Heart left ventricle (tissue), 16 donors: Measurements from ENCODE around the gene GPX3. TPM values are rescaled to one million over a fixed set of nuclear protein-coding genes. Genes with fewer than 3 reads are reported as not detected.

Source experiments
- ATAC-seq, 4 donors: fragments of 200-7000 bp; cut with Tn5 transposase; one replicate each; pipeline ENCODE4 v1.9.1; 2020 to 2022; ENCODE audit warnings: moderate library complexity in 4 of 4, mild to moderate bottlenecking in 3 of 4, moderate number of reproducible peaks in 1 of 4
- DNase-seq, 5 donors: peaks; one replicate each; pipeline ENCODE4 v3.0.0-alpha.2; 2020
- H3K27ac ChIP-seq, 12 donors: fragments of 200-600 bp; sonication (generic) in 4 of 12; one replicate each; pipeline versions ENCODE4 v1.5.0 to v1.8.0; 2016 to 2022; ENCODE audit warnings: mild to moderate bottlenecking in 2 of 12
- H3K27me3 ChIP-seq, 9 donors: fragments of 200-600 bp; sonication (generic) in 2 of 9; one replicate each; pipeline versions ENCODE4 v1.5.1 to v1.8.0; 2016 to 2022; ENCODE audit warnings: mild to moderate bottlenecking in 3 of 9
- H3K36me3 ChIP-seq, 9 donors: fragments of 200-600 bp; sonication (generic) in 2 of 9; one replicate each; pipeline versions ENCODE4 v1.5.0 to v1.8.0; 2018 to 2022; ENCODE audit warnings: mild to moderate bottlenecking in 2 of 9
- H3K4me1 ChIP-seq, 12 donors: fragments of 200-600 bp; sonication (generic) in 4 of 12; one replicate each; pipeline versions ENCODE4 v1.5.0 to v1.8.0; 2016 to 2022; ENCODE audit warnings: mild to moderate bottlenecking in 3 of 12
- H3K4me3 ChIP-seq, 12 donors: fragments of 200-600 bp; sonication (generic) in 4 of 12; one replicate each; pipeline versions ENCODE4 v1.5.0 to v1.8.0; 2017 to 2022; ENCODE audit warnings: mild to moderate bottlenecking in 9 of 12, moderate library complexity in 4 of 12
- H3K9me3 ChIP-seq, 12 donors: fragments of 200-600 bp; sonication (generic) in 4 of 12; one replicate each; pipeline versions ENCODE4 v1.5.0 to v1.8.0; 2016 to 2022; ENCODE audit warnings: mild to moderate bottlenecking in 1 of 12
- POLR2A ChIP-seq, 2 donors: fragments of 450-650 bp; IDR thresholded peaks; one replicate each; pipeline ENCODE4 v1.6.1; 2017; ENCODE audit warnings: antibody characterized with exemption in 2 of 2, mild to moderate bottlenecking in 2 of 2, moderate library complexity in 2 of 2
- WGBS, 4 donors: extraction: QIAGEN DNeasy Blood & Tissue Kit in 2 of 4; methylation state at CpG; one replicate each; pipeline versions ENCODE4 v1.1.5 to v1.1.7; 2013 to 2018; 5-methylcytosine and 5-hydroxymethylcytosine counted together
- intact Hi-C, 10 donors: fragments of 100-400 bp; cut with DNase I; formaldehyde crosslinking; loops; one replicate each; pipeline versions ENCODE4 v1.11.1 to v1.14.2; 2022
- polyA plus RNA-seq, 2 donors: library from polyadenylated mRNA; stranded (reverse); fragments of 200-250 nt; gene quantifications; one replicate each; pipeline ENCODE4 v1.2.3, GENCODE V29; 2013
- total RNA-seq, 9 donors: library from RNA; depleted of rRNA in 2 of 9; stranded (reverse); fragments of >200 nt in 2 of 9; fragmentation: NEBNext Ultra II Directional in 3 of 9; extraction: Animal tissue kit (Norgen Biotek cat#: 25700) in 3 of 9; gene quantifications; one replicate each; pipeline versions ENCODE4 v1.1.0 to v1.2.4, GENCODE V29; 2016 to 2023
- TF ChIP-seq, protein P1 (sequence below), 12 donors: fragments of 200-600 bp; sonication (generic) in 4 of 12; IDR thresholded peaks; one replicate each; pipeline versions ENCODE4 v1.5.0 to v1.8.0; 2018 to 2022; ENCODE audit warnings: antibody characterized with exemption in 12 of 12, mild to moderate bottlenecking in 5 of 12
- donor health status: ischemic (EF 13 %, LVEDD 7.1; RV severe dilation, severe dysfunction).
- donor health status: healthy with polysubstance abuse.
- donor health status: DM: no; HTN: yes; CAD: no.
- donor health status: DM: no; HTN: no; CAD: no.
- donor health status: ischemic (EF 25% LVEDD 6.9; RV normal size, moderate dysfunction).
- donor health status: ischemic (EF 25% LVEDD 5.7; RV mildly dilated, moderate dysfunction).
- donor health status: healthy.
- donor health status: DM: yes; HTN: yes; CAD: no.
- donor health status: ischemic (EF 35%, LVEDD 5.7; RV mildly dilated, moderate dysfunction).
- donor health status: nonischemic (EF 11% LVEDD 7.7; RV severe dilation, severe dysfunction).
- donor health status: DM: yes; HTN: yes; CAD: no.
- donor health status: PGD.
- donor health status: ischemic (EF 29% LVEDD 5.4; RV normal size, mild dysfunction).
- donor health status: nonischemic (EF 23%, LVEDD 6.1; RV moderate dilation, normal function).

GPX3 gene
- total and polyA plus RNA-seq, 11 donors: 416 to 1,563 (median 819) TPM

DNA sequence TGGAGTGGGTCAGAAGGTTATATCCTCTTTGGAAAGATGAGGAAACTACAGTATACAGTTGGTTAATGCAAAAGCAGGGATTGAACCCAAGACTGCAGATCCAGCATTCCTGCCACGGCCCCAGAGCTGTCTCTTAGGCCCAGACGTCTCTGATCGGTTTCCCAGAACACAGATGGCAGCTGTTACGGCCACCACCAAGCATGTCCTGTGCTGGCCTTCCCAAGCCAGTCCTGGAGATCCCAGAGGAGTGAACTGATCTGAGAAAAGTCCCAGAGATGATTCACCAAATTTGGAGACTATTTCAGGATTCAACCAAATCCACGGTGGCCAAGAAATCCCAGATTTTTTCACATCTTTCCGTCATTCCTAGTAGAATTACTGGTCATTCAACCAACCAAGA is 40.4 kb downstream of the GPX3 start:
- DNase-seq: peak in 3 of 5 donors; percentile 56 to 69 (median 57)
- H3K9me3 ChIP-seq: no peaks in the 10 kb centered on the region
- TF ChIP-seq, protein P1, sequence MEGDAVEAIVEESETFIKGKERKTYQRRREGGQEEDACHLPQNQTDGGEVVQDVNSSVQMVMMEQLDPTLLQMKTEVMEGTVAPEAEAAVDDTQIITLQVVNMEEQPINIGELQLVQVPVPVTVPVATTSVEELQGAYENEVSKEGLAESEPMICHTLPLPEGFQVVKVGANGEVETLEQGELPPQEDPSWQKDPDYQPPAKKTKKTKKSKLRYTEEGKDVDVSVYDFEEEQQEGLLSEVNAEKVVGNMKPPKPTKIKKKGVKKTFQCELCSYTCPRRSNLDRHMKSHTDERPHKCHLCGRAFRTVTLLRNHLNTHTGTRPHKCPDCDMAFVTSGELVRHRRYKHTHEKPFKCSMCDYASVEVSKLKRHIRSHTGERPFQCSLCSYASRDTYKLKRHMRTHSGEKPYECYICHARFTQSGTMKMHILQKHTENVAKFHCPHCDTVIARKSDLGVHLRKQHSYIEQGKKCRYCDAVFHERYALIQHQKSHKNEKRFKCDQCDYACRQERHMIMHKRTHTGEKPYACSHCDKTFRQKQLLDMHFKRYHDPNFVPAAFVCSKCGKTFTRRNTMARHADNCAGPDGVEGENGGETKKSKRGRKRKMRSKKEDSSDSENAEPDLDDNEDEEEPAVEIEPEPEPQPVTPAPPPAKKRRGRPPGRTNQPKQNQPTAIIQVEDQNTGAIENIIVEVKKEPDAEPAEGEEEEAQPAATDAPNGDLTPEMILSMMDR (IDR thresholded peaks at IDR 0.05): no peak
- no peak for TF ChIP-seq POLR2A (IDR thresholded peaks at IDR 0.05)
- 60 to 83% (median 76%) methylated on average over 6 of the region's 6 CpGs for WGBS, 4 donors
- H3K36me3 ChIP-seq: peaks cover 0 to 87% (median 64%) of the 10 kb centered on the region in 9 donors
- H3K4me3 ChIP-seq: no peak overlapping the region
- intact Hi-C loops: loop anchor here in 4 of 10 donors (2.0 to 5.0 kb wide), 4 partner anchors 20 to 177 kb away; partner anchors contain the start of gene TNIP1 (in 1 of the 4)
- peaks cover 15 to 98% (median 57%) of the 10 kb centered on the region in 12 donors for H3K4me1 ChIP-seq
- H3K27me3 ChIP-seq: no peaks in the 10 kb centered on the region
- peak overlapping the region in 11 of 12 donors; percentile 67 to 91 (median 77) for H3K27ac ChIP-seq
- peak in 1 of 4 donors; percentile 32 for ATAC-seq

DNA sequence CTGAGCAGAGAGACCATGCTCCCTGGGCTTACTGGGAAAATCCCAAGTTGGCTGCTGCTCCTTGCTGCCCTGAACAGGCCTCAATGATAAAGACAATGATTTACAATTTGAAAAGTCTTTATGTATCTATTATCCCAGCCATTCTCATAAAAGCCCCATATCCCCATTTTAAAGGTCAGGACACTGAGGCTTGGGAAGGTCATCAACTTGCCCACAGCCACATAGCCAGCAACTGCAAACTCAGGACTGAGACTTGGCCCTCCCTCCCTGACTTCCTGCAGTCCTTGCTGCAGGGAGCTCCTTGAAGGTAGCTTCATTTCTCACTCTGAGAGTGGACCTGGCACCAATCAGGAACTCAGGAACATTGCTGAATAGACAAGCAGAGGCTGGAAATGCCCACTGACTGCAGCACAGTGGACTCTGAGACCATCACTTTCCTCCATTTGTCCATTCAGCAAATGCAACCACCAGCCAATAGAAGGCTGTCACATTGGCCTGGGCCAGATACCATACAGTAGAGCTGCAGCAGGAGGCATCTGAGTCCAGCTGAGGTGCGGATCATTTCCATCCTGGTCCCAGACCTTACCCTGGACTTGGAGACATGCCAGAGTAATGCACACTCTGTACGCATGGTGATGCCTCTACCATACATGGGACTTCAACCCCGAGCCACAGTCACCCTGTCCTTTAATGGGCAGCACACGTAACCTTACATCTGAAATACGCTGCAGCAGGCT is 42.2 kb downstream of the GPX3 start:
- H3K27me3 ChIP-seq: no peaks in the 10 kb centered on the region
- no peak overlapping the region for H3K4me3 ChIP-seq
- DNase-seq (no peak), ATAC-seq (peak in 3 of 4 donors; percentile 1 to 16 (median 7))
- H3K4me1 ChIP-seq: peaks cover 15 to 99% (median 75%) of the 10 kb centered on the region in 12 donors
- H3K27ac ChIP-seq: peak overlapping the region in 11 of 12 donors; percentile 79 to 97 (median 87)
- TF ChIP-seq, protein P1 (IDR thresholded peaks at IDR 0.05): no peak
- H3K9me3 ChIP-seq: no peaks in the 10 kb centered on the region
- 71 to 82% (median 75%) methylated on average over 5 of the region's 5 CpGs for WGBS, 4 donors
- peaks cover 0 to 71% (median 51%) of the 10 kb centered on the region in 9 donors for H3K36me3 ChIP-seq
- intact Hi-C loops: loop anchor here in 4 of 10 donors (5.0 kb wide), 3 partner anchors 40 to 175 kb away; no protein-coding TSS in a partner anchor

DNA sequence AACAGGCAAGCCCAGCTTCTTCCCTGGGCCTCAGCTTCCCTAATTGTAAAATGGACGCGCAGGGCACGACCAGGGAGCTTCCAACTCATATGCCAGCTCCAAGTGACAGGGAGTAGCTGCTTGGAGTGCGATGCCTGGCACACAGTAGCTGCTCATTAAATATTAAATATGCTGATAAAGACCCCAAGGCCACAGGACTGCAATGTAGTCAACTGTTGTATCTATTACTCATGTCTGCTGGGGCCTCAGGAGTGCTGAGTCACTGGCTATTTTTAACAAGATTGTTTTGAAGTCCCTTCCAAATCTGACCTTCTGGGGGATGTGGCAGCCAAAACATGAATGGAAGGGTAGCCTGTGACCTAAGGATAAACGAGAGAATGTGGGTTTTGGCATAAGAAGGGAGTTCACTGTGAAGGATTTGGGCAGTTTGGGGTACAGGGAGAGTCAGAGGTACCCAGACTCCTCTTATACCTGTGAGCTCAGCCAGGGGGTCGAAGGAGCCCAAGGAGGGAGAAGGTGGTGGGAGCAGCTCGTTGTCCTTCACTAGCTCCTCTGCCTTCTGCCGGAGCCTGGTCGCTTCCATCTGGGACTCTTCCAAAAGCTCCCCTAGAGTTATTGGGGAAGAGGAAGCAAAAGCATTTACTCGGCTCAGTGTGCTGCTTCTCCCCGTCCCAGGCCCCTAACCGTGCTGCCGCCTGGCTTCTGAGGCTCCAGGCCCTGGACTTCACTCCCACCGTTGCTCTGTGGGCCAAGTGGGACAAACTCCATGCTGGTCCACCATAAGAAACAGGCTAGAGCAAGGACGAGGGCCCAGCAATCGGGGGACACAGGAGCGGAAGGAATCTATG is 43.0 kb downstream of the GPX3 start:
- peak; percentile 75 to 79 (median 76) for ATAC-seq
- peak overlapping the region in 1 of 12 donors; percentile 12 for H3K4me3 ChIP-seq
- intact Hi-C loops: loop anchor here in 4 of 10 donors (5.0 kb wide), 3 partner anchors 39 to 174 kb away; no protein-coding TSS in a partner anchor
- TF ChIP-seq, protein P1 (IDR thresholded peaks at IDR 0.05): peak in 1 of 12 donors; percentile 12
- TF ChIP-seq POLR2A (IDR thresholded peaks at IDR 0.05): no peak
- peaks cover 15 to 99% (median 82%) of the 10 kb centered on the region in 12 donors for H3K4me1 ChIP-seq
- no peaks in the 10 kb centered on the region for H3K27me3 ChIP-seq
- 37 to 58% (median 44%) methylated on average over 15 to 17 of the region's 17 CpGs for WGBS, 4 donors
- H3K36me3 ChIP-seq: peaks cover 0 to 64% (median 43%) of the 10 kb centered on the region in 9 donors
- DNase-seq: peak in 4 of 5 donors; percentile 55 to 73 (median 57)
- H3K27ac ChIP-seq: peak overlapping the region; percentile 60 to 97 (median 86)
- H3K9me3 ChIP-seq: no peaks in the 10 kb centered on the region
